ENCODE measurements around the gene NFATC2. TPM values are rescaled to one million over a fixed set of nuclear protein-coding genes. Genes with fewer than 3 reads are reported as not detected.

Gene NFATC2
- total and polyA plus RNA-seq, 12 donors, result 0.43 to 5.7 (median 3.3) TPM

DNA sequence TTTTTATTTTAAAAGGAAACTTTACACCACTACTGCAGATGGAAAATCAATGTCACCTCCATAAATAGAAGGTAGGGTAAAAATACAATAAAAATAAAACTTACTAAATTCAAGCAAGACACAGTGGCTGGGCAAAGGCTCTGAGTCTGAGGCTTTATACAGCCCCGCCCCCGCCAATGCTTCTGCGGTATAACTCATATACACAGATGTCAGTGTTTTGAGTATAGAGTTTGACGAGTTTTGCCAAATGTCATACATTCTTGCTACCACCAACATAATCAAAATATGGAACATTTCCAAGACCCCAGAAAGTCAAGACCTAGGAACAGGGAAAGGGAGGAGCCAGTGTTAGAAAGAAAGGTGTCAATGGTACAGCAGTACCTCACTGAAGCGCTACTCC is 12.8 kb downstream of the NFATC2 start:
- H3K4me3 ChIP-seq, result no peak overlapping the region
- H3K27ac ChIP-seq, result peak overlapping the region in 1 of 10 donors; percentile 48
- TF ChIP-seq, protein P1, sequence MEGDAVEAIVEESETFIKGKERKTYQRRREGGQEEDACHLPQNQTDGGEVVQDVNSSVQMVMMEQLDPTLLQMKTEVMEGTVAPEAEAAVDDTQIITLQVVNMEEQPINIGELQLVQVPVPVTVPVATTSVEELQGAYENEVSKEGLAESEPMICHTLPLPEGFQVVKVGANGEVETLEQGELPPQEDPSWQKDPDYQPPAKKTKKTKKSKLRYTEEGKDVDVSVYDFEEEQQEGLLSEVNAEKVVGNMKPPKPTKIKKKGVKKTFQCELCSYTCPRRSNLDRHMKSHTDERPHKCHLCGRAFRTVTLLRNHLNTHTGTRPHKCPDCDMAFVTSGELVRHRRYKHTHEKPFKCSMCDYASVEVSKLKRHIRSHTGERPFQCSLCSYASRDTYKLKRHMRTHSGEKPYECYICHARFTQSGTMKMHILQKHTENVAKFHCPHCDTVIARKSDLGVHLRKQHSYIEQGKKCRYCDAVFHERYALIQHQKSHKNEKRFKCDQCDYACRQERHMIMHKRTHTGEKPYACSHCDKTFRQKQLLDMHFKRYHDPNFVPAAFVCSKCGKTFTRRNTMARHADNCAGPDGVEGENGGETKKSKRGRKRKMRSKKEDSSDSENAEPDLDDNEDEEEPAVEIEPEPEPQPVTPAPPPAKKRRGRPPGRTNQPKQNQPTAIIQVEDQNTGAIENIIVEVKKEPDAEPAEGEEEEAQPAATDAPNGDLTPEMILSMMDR (IDR thresholded peaks at IDR 0.05), result no peak
- no peaks in the 10 kb centered on the region for H3K27me3 ChIP-seq
- no peaks in the 10 kb centered on the region for H3K9me3 ChIP-seq
- DNase-seq, result no peak
- 89 to 91% methylated on average over 5 of the region's 5 CpGs for WGBS, 2 donors
- H3K4me1 ChIP-seq, result peaks cover 5 to 81% (median 40%) of the 10 kb centered on the region in 9 donors
- no peaks in the 10 kb centered on the region for H3K36me3 ChIP-seq
- intact Hi-C loops (cut with DNase I), result no loop called here
- no peak for ATAC-seq

DNA sequence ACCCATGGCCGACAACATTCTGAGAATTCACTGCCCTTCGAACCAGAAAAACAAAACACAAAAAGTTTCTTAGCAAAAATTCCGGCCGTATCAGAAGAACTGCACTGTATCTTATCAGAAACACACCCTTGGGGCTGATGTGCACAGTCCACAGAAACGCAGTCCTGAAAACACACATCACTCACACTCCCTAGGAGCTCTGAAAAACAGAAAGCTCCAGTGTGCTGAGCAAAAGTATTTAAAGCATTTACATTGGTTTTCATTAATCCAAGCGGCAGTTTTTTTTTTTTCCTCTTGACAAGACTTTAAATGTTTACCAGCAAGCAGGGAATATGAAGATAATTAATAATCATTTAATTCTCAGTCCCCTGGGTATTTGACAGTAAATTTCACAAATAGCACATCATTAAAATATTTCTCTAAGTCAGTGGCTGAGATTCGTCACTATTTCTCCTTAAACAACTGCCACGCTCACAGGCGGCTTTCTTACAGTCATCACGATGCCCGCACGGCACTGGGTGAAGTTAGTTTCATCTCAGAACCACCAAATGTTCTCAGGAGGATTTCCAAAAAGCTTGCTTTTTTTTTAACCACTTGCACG is 13.3 kb downstream of the NFATC2 start:
- TF ChIP-seq, protein P1 (IDR thresholded peaks at IDR 0.05), result no peak
- H3K4me3 ChIP-seq, result peak overlapping the region in 3 of 10 donors; percentile 2 to 14 (median 9)
- DNase-seq (no peak), ATAC-seq (no peak)
- no peaks in the 10 kb centered on the region for H3K9me3 ChIP-seq
- H3K27me3 ChIP-seq, result no peaks in the 10 kb centered on the region
- H3K4me1 ChIP-seq, result peaks cover 5 to 79% (median 42%) of the 10 kb centered on the region in 9 donors
- no peaks in the 10 kb centered on the region for H3K36me3 ChIP-seq
- 56 to 58% methylated on average over 13 of the region's 13 CpGs for WGBS, 2 donors
- intact Hi-C loops (cut with DNase I), result no loop called here
- peak overlapping the region in 1 of 10 donors; percentile 48 for H3K27ac ChIP-seq

DNA sequence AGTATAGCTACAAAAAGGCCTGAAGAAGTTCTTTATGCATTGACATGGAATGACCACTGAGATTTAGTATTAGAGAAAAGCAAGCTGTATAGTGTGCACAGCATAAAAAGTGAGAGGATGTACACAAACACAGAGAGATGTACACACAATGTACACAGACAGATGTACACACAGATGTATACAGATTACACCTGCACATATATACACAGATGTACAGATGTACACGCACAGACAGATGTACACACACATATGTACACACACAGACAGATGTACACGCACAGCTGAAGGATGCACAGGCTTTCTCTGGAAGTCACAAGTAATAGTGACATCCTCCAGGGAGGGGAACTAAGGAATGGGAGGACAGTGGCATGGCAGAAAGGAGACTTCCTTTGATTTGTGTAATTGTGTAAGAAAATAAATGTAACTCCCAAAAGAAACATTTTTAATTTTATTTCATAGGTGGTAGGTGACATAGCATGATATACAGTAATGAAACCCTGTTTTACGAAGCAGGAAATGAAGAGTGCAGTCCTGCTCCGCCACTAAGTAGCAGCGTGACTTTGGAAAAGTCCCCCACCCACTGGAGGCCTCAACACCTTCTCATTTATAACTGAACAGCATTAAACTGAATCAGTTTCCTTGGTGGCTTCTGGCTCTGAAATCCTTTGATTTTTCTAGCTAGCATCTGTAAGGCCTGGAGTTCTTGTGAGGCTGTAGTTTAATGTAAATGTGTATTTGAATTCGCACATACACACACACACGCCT is 14.1 kb downstream of the NFATC2 start:
- Histone ChIP-seq H3K4me3 (no peak overlapping the region), H3K27ac (peak overlapping the region in 1 of 10 donors; percentile 48), H3K9me3 (no peaks in the 10 kb centered on the region), H3K27me3 (no peaks in the 10 kb centered on the region), H3K36me3 (peaks cover 0 to 5% (median 0%) of the 10 kb centered on the region in 9 donors), H3K4me1 (peaks cover 5 to 71% (median 38%) of the 10 kb centered on the region in 9 donors)
- 71 to 85% methylated on average over 7 of the region's 7 CpGs for WGBS, 2 donors
- ATAC-seq, result no peak
- no peak for DNase-seq
- TF ChIP-seq, protein P1 (IDR thresholded peaks at IDR 0.05), result no peak
- intact Hi-C loops (cut with DNase I), result no loop called here

DNA sequence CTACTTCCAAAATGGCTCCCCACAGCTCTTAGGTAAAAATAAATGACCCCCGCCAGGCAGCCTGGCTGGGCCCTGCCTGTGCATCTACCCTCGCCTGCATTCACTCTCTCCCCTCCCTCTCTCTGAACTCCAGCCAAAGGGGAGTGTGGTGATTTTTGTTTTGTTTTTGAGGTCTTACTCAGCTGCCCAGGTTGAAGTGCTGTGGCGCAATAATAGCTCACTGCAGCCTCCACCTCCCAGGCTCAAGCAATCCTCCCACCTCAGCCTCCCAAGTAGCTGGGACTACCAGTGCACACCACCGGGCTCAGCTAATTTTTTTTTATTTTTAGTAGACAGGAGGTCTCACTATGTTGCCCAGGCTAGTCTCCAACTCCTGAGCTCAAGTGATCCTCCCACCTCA is 15.8 kb downstream of the NFATC2 start:
- TF ChIP-seq, protein P1 (IDR thresholded peaks at IDR 0.05), result no peak
- no peaks in the 10 kb centered on the region for H3K9me3 ChIP-seq
- H3K36me3 ChIP-seq, result peaks cover 0 to 17% (median 0%) of the 10 kb centered on the region in 9 donors
- no peaks in the 10 kb centered on the region for H3K27me3 ChIP-seq
- ATAC-seq (no peak), DNase-seq (no peak)
- 94% methylated on average over 4 of the region's 4 CpGs for WGBS, 2 donors
- H3K27ac ChIP-seq, result peak overlapping the region in 1 of 10 donors; percentile 55
- intact Hi-C loops (cut with DNase I), result no loop called here
- H3K4me1 ChIP-seq, result peaks cover 0 to 54% (median 24%) of the 10 kb centered on the region in 9 donors
- no peak overlapping the region for H3K4me3 ChIP-seq

Data from heart right ventricle (tissue), 16 donors.